Body of pancreas (tissue), 4 donors: Measurements from ENCODE around the gene CREB3. TPM values are rescaled to one million over a fixed set of nuclear protein-coding genes. Genes with fewer than 3 reads are reported as not detected.

Source experiments
- ATAC-seq: fragments of 150-250 bp; one replicate; pipeline ENCODE4 v1.9.1; 2016
- DNase-seq, 4 donors: peaks; one replicate each; pipeline ENCODE4 v3.0.0-alpha.2; 2019
- H3K27ac ChIP-seq, 4 donors: fragments of 200-600 bp; sonication (generic); 1 replicate in 3 of 4; 2 replicates in 1 of 4; pipeline versions ENCODE4 v1.5.1 to v1.6.1; 2016 to 2019; ENCODE audit warnings: mild to moderate bottlenecking in 1 of 4, mixed read lengths in 1 of 4, moderate library complexity in 1 of 4
- H3K27me3 ChIP-seq, 2 donors: fragments of 200-600 bp; sonication (generic); one replicate each; pipeline ENCODE4 v1.6.0; 2016; ENCODE audit warnings: mild to moderate bottlenecking in 1 of 2
- H3K36me3 ChIP-seq, 2 donors: fragments of 200-600 bp; sonication (generic); replicated peaks in 1 of 2; 2 replicates each; pipeline ENCODE4 v1.5.1; 2016; ENCODE audit warnings: low read depth in 2 of 2; ENCODE audit not compliant: insufficient read depth in 1 of 2
- H3K4me1 ChIP-seq: fragments of 200-600 bp; sonication (generic); one replicate; pipeline ENCODE4 v1.6.0; 2016
- H3K4me3 ChIP-seq, 2 donors: fragments of 200-600 bp; sonication (generic); 1 replicate in 1 of 2; 2 replicates in 1 of 2; pipeline ENCODE4 v1.5.1; 2016 to 2019
- H3K9me3 ChIP-seq, 3 donors: fragments of 200-600 bp; sonication (generic); 1 replicate in 2 of 3; 2 replicates in 1 of 3; pipeline ENCODE4 v1.5.1; 2016
- POLR2A ChIP-seq, 3 donors: fragments of 450-650 bp; IDR thresholded peaks; one replicate each; pipeline ENCODE4 v1.6.1; 2016; ENCODE audit warnings: antibody characterized with exemption in 3 of 3, mild to moderate bottlenecking in 2 of 3
- WGBS, 2 donors: methylation state at CpG; one replicate each; pipeline ENCODE4 v1.1.5; 2017; 5-methylcytosine and 5-hydroxymethylcytosine counted together
- intact Hi-C: fragments of 100-400 bp; cut with DNase I; formaldehyde crosslinking; loops from one replicate; pipeline ENCODE4 v1.15.1; 2023
- total RNA-seq, 2 donors: library from RNA; depleted of rRNA; stranded (reverse); fragments of >200 nt; gene quantifications; one replicate each; pipeline ENCODE4 v1.1.0, GENCODE V29; 2016
- TF ChIP-seq, protein P1 (sequence below), 7 experiments: fragments of 450-650 bp in 4 of 7; fragments of 200-600 bp in 3 of 7; sonication (generic) in 3 of 7; IDR thresholded peaks; one replicate each; pipeline ENCODE4 v1.5.1; 2016 to 2019; ENCODE audit warnings: antibody characterized with exemption in 7 of 7

CREB3 gene
- total RNA-seq, 2 donors from 2014 or later: 31.9 to 32.6 TPM

DNA sequence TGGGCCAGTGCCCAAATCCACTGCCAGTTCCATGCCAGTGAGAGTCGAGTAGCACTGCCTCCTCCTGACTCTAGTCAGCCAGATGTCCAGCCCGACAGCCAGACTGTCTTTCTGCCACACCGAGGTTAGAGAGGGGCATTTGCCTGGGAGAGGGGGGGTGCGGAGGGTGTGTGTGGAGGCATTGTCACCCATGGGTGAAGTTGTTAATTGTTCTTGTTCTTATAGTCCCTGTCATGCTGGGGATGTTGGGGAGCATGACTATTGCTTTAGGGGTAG, 17.7 kb downstream of the CREB3 start:
- H3K27me3 ChIP-seq: no peaks in the 10 kb centered on the region
- peak overlapping the region in 3 of 4 donors; percentile 79 to 87 (median 85) for H3K27ac ChIP-seq
- DNase-seq: no peak
- peaks cover 39% of the 10 kb centered on the region for H3K4me1 ChIP-seq
- H3K36me3 ChIP-seq: peaks cover 0 to 17% of the 10 kb centered on the region in 2 donors
- TF ChIP-seq, protein P1, sequence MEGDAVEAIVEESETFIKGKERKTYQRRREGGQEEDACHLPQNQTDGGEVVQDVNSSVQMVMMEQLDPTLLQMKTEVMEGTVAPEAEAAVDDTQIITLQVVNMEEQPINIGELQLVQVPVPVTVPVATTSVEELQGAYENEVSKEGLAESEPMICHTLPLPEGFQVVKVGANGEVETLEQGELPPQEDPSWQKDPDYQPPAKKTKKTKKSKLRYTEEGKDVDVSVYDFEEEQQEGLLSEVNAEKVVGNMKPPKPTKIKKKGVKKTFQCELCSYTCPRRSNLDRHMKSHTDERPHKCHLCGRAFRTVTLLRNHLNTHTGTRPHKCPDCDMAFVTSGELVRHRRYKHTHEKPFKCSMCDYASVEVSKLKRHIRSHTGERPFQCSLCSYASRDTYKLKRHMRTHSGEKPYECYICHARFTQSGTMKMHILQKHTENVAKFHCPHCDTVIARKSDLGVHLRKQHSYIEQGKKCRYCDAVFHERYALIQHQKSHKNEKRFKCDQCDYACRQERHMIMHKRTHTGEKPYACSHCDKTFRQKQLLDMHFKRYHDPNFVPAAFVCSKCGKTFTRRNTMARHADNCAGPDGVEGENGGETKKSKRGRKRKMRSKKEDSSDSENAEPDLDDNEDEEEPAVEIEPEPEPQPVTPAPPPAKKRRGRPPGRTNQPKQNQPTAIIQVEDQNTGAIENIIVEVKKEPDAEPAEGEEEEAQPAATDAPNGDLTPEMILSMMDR (IDR thresholded peaks at IDR 0.05): no peak
- no peak for TF ChIP-seq POLR2A (IDR thresholded peaks at IDR 0.05)
- no peaks in the 10 kb centered on the region for H3K9me3 ChIP-seq
- H3K4me3 ChIP-seq: peak overlapping the region in 1 of 2 donors; percentile 90
- 36 to 51% methylated on average over 3 to 4 of the region's 4 CpGs for WGBS, 2 donors
- ATAC-seq: no peak
- intact Hi-C loops: no loop called here

DNA sequence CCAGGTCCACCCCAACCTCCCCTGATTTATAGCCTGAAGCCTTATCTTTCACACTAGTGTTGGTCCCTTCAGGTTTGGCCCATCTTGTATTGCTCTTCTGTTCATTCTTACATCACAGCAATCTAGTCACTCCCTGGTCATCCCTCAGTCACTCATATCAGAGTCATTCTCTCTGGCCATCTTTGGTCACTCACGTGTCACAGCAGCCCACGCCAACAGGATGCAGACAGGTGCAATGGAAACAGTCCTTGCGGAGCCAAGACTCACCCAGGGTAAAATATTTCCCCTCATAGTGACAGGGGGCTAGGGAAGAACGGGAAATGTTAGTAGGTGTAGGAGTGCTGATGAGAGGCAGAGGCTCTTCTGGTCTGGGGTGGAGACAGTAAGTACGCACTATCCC, 21.0 kb downstream of the CREB3 start:
- H3K4me3 ChIP-seq: no peak overlapping the region
- no peaks in the 10 kb centered on the region for H3K27me3 ChIP-seq
- peaks cover 32% of the 10 kb centered on the region for H3K4me1 ChIP-seq
- no peaks in the 10 kb centered on the region for H3K9me3 ChIP-seq
- no peak for TF ChIP-seq POLR2A (IDR thresholded peaks at IDR 0.05)
- TF ChIP-seq, protein P1 (IDR thresholded peaks at IDR 0.05): no peak
- ATAC-seq (no peak), DNase-seq (no peak)
- peaks cover 0 to 17% of the 10 kb centered on the region in 2 donors for H3K36me3 ChIP-seq
- 87 to 97% methylated on average over 5 of the region's 5 CpGs for WGBS, 2 donors
- H3K27ac ChIP-seq: no peak overlapping the region
- intact Hi-C loops: no loop called here

GRCh38 chr9:35754264-35754663, 21.8 kb downstream of the CREB3 start, which contains the start of gene MSMP:
Gene MSMP (minus strand): TSS chr9:35754276. CDS start chr9:35754129, 147 bp downstream.
- intact Hi-C loops: no loop called here
- Histone ChIP-seq H3K9me3 (no peaks in the 10 kb centered on the region), H3K4me3 (no peak within 1 kb of the TSS), H3K27ac (no peak within 1 kb of the TSS), H3K36me3 (peaks cover 0 to 17% of the 10 kb centered on the region in 2 donors), H3K4me1 (peaks cover 38% of the 10 kb centered on the region), H3K27me3 (no peaks in the 10 kb centered on the region)
- WGBS, 2 donors: 0 to 50% methylated on average over 1 to 2 of the region's 3 CpGs
- no peak for TF ChIP-seq POLR2A (IDR thresholded peaks at IDR 0.05)
- TF ChIP-seq, protein P1 (IDR thresholded peaks at IDR 0.05): no peak
- DNase-seq: no peak
- no peak for ATAC-seq

DNA sequence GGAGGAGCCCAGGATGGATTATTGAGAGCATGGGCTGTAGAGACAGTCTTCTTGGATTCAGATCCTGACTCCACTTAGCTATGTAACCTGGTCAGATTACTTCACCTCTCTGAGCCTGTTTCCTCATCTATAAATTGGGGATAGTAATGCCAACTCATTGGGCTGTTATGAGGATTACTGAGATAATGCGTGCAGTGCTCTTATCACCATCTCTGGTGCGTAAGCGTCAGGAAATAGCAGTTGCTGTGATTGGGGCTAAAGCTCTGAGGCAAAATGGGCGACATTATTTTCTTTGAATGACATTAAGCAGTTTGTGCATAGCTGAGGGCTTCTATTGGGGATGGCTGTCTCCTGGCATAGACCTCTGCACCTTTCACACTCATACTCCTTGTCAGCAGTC, 22.6 kb downstream of the CREB3 start:
- intact Hi-C loops: no loop called here
- H3K27ac ChIP-seq: no peak overlapping the region
- DNase-seq: no peak
- no peak for ATAC-seq
- TF ChIP-seq, protein P1 (IDR thresholded peaks at IDR 0.05): no peak
- no peak for TF ChIP-seq POLR2A (IDR thresholded peaks at IDR 0.05)
- peaks cover 39% of the 10 kb centered on the region for H3K4me1 ChIP-seq
- H3K4me3 ChIP-seq: no peak overlapping the region
- no peaks in the 10 kb centered on the region for H3K9me3 ChIP-seq
- 81 to 82% methylated on average over 4 of the region's 4 CpGs for WGBS, 2 donors
- no peaks in the 10 kb centered on the region for H3K27me3 ChIP-seq
- peaks cover 0 to 17% of the 10 kb centered on the region in 2 donors for H3K36me3 ChIP-seq
